AG04450 (cell line): ENCODE measurements around the gene DLGAP4. TPM values are rescaled to one million over a fixed set of nuclear protein-coding genes. Genes with fewer than 3 reads are reported as not detected.

Source experiments
- CTCF ChIA-PET: fragments of 300-600, 350-600 bp; formaldehyde crosslinking; extraction: SDS; loops from one replicate; lab custom pipeline; 2022; ENCODE audit warnings: antibody characterized with exemption, inconsistent platforms; lab: Charles Lee
- POLR2A ChIA-PET: fragments of 350-600 bp; formaldehyde crosslinking; extraction: SDS; loops from one replicate; lab custom pipeline; 2021; ENCODE audit warnings: antibody characterized with exemption, inconsistent platforms; lab: Yijun Ruan, JAX
- DNase-seq: peaks from one replicate; pipeline ENCODE4 v3.0.0-alpha.2; 2011; ENCODE audit warnings: low read depth, low spot score
- H3K27ac ChIP-seq: one replicate; pipeline ENCODE4 v1.5.1; 2012; ENCODE audit warnings: low read depth, low read length, control low read depth
- H3K27me3 ChIP-seq: one replicate; pipeline ENCODE4 v1.6.0; 2012; ENCODE audit warnings: low read length; ENCODE audit not compliant: control insufficient read depth, insufficient read depth
- H3K4me3 ChIP-seq: 2 replicates; pipeline ENCODE4 v1.5.1; 2011; ENCODE audit warnings: mild to moderate bottlenecking, low read depth, low read length, control low read depth
- H3K9me3 ChIP-seq: 2 replicates; pipeline ENCODE4 v1.5.1; 2012; ENCODE audit warnings: low read length; ENCODE audit not compliant: control insufficient read depth, insufficient read depth
- polyA plus RNA-seq: library from polyadenylated mRNA; depleted of rRNA; stranded (reverse); fragments of >200 nt; gene quantifications from 2 replicates; pipeline ENCODE4 v1.2.3, GENCODE V29; 2011
- TF ChIP-seq, protein P1 (sequence below): IDR thresholded peaks from 2 replicates; pipeline ENCODE4 v1.5.1; 2011; ENCODE audit warnings: low read depth, low read length, control low read depth, inconsistent platforms

DLGAP4 gene
- polyA plus RNA-seq, 1 experiment = 17.7 TPM

- ChIA-PET POLR2A (interaction anchor here (0.7 kb wide), 1 partner anchor 533 kb away, joined by 6 read pairs; no protein-coding TSS in a partner anchor), CTCF (interaction anchor here (0.7 to 1.6 kb wide), 3 partner anchors 16 to 399 kb away, joined by 6 to 10 read pairs (median 6); no protein-coding TSS in a partner anchor)
- H3K27me3 ChIP-seq = no peaks in the 10 kb centered on the region
- TF ChIP-seq, protein P1, sequence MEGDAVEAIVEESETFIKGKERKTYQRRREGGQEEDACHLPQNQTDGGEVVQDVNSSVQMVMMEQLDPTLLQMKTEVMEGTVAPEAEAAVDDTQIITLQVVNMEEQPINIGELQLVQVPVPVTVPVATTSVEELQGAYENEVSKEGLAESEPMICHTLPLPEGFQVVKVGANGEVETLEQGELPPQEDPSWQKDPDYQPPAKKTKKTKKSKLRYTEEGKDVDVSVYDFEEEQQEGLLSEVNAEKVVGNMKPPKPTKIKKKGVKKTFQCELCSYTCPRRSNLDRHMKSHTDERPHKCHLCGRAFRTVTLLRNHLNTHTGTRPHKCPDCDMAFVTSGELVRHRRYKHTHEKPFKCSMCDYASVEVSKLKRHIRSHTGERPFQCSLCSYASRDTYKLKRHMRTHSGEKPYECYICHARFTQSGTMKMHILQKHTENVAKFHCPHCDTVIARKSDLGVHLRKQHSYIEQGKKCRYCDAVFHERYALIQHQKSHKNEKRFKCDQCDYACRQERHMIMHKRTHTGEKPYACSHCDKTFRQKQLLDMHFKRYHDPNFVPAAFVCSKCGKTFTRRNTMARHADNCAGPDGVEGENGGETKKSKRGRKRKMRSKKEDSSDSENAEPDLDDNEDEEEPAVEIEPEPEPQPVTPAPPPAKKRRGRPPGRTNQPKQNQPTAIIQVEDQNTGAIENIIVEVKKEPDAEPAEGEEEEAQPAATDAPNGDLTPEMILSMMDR = no peak
- DNase-seq = no peak
- H3K27ac ChIP-seq = no peak overlapping the region
- H3K4me3 ChIP-seq = no peak overlapping the region
- peaks cover 4% of the 10 kb centered on the region; the same call in 1 of the 2 replicates for H3K9me3 ChIP-seq
Measured at GRCh38 chr20:36538026-36538722, 232.0 kb downstream of the DLGAP4 start.

DNA sequence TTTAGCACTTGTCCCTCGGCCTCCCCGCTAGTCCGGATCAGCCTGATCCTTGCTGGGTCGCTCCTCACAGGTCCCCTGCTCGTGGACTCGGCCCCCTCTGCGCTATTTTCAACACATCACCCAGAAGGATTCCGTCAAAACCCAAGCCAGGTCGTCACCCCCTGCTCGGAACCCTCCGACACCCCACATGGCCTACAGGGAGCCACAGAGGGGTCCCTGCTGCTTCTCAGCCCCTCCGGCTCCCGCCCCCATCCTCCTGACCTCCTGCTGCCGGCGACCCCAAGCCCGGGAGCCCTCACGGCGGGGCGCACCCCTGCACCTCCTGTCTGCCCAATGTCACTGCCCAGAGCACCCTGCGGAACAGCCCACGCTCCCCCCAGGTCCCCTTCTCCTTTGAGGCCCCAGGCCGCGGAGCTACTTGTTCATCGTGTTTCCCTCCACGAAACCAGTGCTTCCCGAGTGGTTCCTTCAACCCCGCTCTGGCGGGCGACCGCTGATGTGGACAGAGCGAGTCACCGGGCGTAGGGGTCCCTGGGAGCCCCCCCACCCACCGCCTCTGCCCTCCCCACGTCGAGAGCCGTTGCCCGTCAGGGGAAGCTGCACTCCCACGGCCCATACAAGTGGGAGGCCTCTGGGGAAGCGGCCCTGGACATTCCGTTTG lies 234.5 kb downstream of the DLGAP4 start:
- Histone ChIP-seq H3K27me3 (no peaks in the 10 kb centered on the region), H3K9me3 (peaks cover 4% of the 10 kb centered on the region; the same call in 1 of the 2 replicates), H3K27ac (peak overlapping the region; percentile 75), H3K4me3 (peak overlapping the region; percentile 97)
- TF ChIP-seq, protein P1 = no peak
- CTCF ChIA-PET = interaction anchor here (0.6 to 1.4 kb wide), 6 partner anchors 12 to 1848 kb away, joined by 3 to 4 read pairs (median 3); partner anchors contain the start of gene RAB5IF
- no peak for DNase-seq
- POLR2A ChIA-PET = interaction anchor here (0.6 kb wide), 3 partner anchors 76 to 323 kb away, joined by 3 to 7 read pairs (median 4); a partner anchor contains a TSS

DNA sequence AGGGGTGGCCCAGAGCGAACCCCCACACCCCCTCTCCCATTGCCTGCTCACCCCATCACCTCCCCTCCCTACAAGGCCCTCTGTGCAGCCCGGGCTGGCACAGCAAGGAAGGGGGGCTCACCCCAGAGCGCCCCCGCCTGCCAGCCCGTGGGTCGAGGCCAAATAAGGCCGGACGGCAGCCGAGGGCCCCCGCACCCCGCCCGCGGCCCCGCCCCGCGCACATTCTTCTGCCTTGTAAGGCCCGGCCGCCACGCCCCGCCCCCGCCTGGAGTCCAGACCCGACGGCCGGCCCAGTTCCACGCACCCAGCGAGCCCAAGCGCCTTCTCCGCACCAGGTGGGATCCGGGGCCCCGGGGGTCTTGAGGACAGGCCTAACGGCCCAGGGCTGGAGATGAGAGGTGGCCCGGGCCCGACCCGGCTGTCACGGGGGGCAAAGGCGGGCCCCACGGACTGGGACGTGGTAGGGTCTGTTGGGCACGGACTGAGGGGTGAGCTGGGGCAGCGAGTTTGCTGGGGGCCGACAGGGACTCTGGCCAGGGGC lies 235.2 kb downstream of the DLGAP4 start, which contains the start of gene MYL9:
TSS of gene MYL9 (plus strand) at position 293 of the 541 bp plus-strand sequence. CDS start 3,366 bp downstream, outside the sequence.
- H3K27ac ChIP-seq = peak within 1 kb of the TSS; percentile 97
- ChIA-PET CTCF (interaction anchor here (0.6 to 1.3 kb wide), 4 partner anchors 12 to 1848 kb away, joined by 3 to 4 read pairs (median 3); no protein-coding TSS in a partner anchor), POLR2A (interaction anchor here (0.6 to 1.4 kb wide), 6 partner anchors 9 to 322 kb away, joined by 3 to 5 read pairs (median 4); partner anchors contain the start of gene RAB5IF)
- H3K9me3 ChIP-seq = peaks cover 4% of the 10 kb centered on the region; the same call in 1 of the 2 replicates
- H3K27me3 ChIP-seq = no peaks in the 10 kb centered on the region
- TF ChIP-seq, protein P1 = no peak
- peak; percentile 39 for DNase-seq
- peak within 1 kb of the TSS; percentile 97 for H3K4me3 ChIP-seq

DNA sequence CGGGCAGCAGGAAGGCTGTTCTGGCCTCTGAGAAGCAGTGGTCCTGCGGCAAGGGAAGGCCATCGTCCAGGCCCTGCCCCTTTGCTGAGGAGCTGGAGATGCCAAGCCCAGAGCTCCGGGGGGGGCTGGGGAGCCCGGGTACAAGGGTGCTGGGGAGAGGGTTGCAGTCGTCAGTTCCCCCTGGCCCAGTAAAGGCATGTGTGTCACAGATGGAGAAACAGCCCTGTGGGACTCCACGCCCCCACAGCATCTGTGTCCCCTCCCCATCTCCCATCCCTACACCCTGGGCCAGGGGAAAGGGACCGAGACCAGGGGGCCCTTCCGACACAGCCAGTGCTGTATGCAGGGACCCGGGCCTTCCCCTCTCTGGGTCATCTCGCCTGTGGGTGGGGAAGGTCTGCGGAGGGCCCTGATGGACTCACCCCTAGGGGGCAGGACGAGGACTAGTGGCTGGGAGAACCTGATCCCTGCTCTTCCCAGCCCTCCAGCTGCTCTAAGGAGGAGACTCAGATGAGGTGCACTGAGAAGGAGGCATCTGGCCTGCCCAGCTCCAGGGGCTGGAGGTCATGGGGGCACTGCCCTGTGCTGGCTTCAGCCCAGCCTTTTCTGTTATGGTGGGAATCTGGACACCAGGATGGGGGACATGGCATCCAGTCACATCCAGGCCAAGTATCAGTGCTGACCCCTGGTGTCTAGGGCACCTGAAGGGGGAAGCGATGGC lies 235.8 kb downstream of the DLGAP4 start:
- H3K27me3 ChIP-seq = no peaks in the 10 kb centered on the region

More for the DNA sequence above, 235.8 kb downstream of the DLGAP4 start:
- DNase-seq = no peak
- ChIA-PET POLR2A (interaction anchor here (0.8 to 1.4 kb wide), 4 partner anchors 9 to 64 kb away, joined by 3 to 5 read pairs (median 4); partner anchors contain the start of gene RAB5IF), CTCF (interaction anchor here (0.6 to 1.3 kb wide), 3 partner anchors 11 to 28 kb away, joined by 3 read pairs; no protein-coding TSS in a partner anchor)
- H3K9me3 ChIP-seq = peaks cover 4% of the 10 kb centered on the region; the same call in 1 of the 2 replicates
- peak overlapping the region; percentile 97 for H3K27ac ChIP-seq
- TF ChIP-seq, protein P1 = peak; percentile 77
- H3K4me3 ChIP-seq = peak overlapping the region; percentile 97
